HCT116 (cell line): Measurements from ENCODE around the gene HOGA1. TPM values are rescaled to one million over a fixed set of nuclear protein-coding genes. Genes with fewer than 3 reads are reported as not detected.

ENCODE experiments used
- ATAC-seq: fragments of 200-7000 bp; cut with Tn5 transposase; 2 replicates; pipeline ENCODE4 v1.9.1; 2020; ENCODE audit warnings: mild to moderate bottlenecking, moderate library complexity
- BruUV-seq: library from RNA; stranded (reverse); fragments of 400-500 nt; replicated peaks from 2 replicates; lab custom pipeline; 2021; lab: Mats Ljungman, UMichigan
- CTCF ChIA-PET: fragments of 300-600 bp; sonication (Branson Sonifier 250); formaldehyde crosslinking; loops from one replicate; lab custom pipeline; 2021; ENCODE audit warnings: antibody characterized with exemption; lab: Charles Lee
- POLR2A ChIA-PET: fragments of 300-600, 350-600 bp; sonication (Branson Sonifier 250); formaldehyde crosslinking; loops from one replicate; lab custom pipeline; 2021; ENCODE audit warnings: antibody characterized with exemption; lab: Charles Lee
- RAD21 ChIA-PET, 2 experiments: fragments of 300-600 bp; sonication (Branson Sonifier 250); formaldehyde crosslinking; loops; one replicate each; lab custom pipeline; 2023; ENCODE audit warnings: low total read pairs in 2 of 2; ENCODE audit not compliant: uncharacterized antibody in 2 of 2, unreplicated experiment in 2 of 2, low non-redundant PET in 1 of 2; lab: Charles Lee
- DNase-seq: peaks from one replicate; pipeline ENCODE4 v3.0.0-alpha.2; 2010; ENCODE audit warnings: low read depth, low spot score
- H2AFZ ChIP-seq: fragments of 200-600 bp; shearing (Covaris generic), sonication (generic); 2 replicates; pipeline ENCODE4 v1.6.1; 2017; ENCODE audit warnings: low read depth, mixed run types, mixed read lengths, antibody characterized with exemption, low read length; ENCODE audit not compliant: poor library complexity, severe bottlenecking
- H3K27ac ChIP-seq: 2 replicates; pipeline ENCODE4 v1.5.1; 2012; ENCODE audit warnings: low read depth, low read length
- H3K27me3 ChIP-seq: fragments of 200-600 bp; sonication (generic); 2 replicates; pipeline ENCODE4 v1.6.1; 2016; ENCODE audit warnings: mixed run types, low read length, mixed read lengths; ENCODE audit not compliant: insufficient read depth
- H3K36me3 ChIP-seq, 2 experiments: fragments of 200-500 bp in 1 of 2; fragments of 200-600 bp in 1 of 2; sonication (Bioruptor generic) in 1 of 2; sonication (generic) in 1 of 2; 2 replicates each; pipeline versions ENCODE4 v1.5.1 to v1.6.1; 2014 to 2016; ENCODE audit warnings: low read length in 2 of 2, inconsistent platforms in 1 of 2, mixed read lengths in 1 of 2, mixed run types in 1 of 2; ENCODE audit not compliant: insufficient read depth in 2 of 2, control insufficient read depth in 1 of 2
- H3K4me1 ChIP-seq, 2 experiments: fragments of 200-600 bp in 1 of 2; sonication (generic) in 1 of 2; 2 replicates each; pipeline versions ENCODE4 v1.5.1 to v1.6.1; 2012 to 2017; ENCODE audit warnings: low read length in 2 of 2, inconsistent platforms in 1 of 2, mild to moderate bottlenecking in 1 of 2, mixed read lengths in 1 of 2, mixed run types in 1 of 2, moderate library complexity in 1 of 2; ENCODE audit not compliant: insufficient read depth in 2 of 2, control insufficient read depth in 1 of 2
- H3K4me2 ChIP-seq: fragments of 200-600 bp; sonication (generic); 2 replicates; pipeline ENCODE4 v1.6.1; 2017; ENCODE audit warnings: mixed run types, low read length, mixed read lengths
- H3K4me3 ChIP-seq, 2 experiments: fragments of 200-600 bp in 1 of 2; sonication (generic) in 1 of 2; replicated peaks in 1 of 2; 2 replicates each; pipeline ENCODE4 v1.5.1; 2011 to 2016; ENCODE audit warnings: low read length in 2 of 2, control low read depth in 1 of 2, low read depth in 1 of 2, mild to moderate bottlenecking in 1 of 2, mixed read lengths in 1 of 2, mixed run types in 1 of 2
- H3K79me2 ChIP-seq: fragments of 200-600 bp; sonication (generic); 2 replicates; pipeline ENCODE4 v1.6.1; 2017; ENCODE audit warnings: mild to moderate bottlenecking, mixed run types, low read length, moderate library complexity, mixed read lengths; ENCODE audit not compliant: insufficient read depth
- H3K9ac ChIP-seq: fragments of 200-600 bp; sonication (generic); 2 replicates; pipeline ENCODE4 v1.6.1; 2016; ENCODE audit warnings: low read length, mixed read lengths
- H3K9me2 ChIP-seq: fragments of 200-600 bp; sonication (generic), shearing (Covaris generic); 2 replicates; pipeline ENCODE4 v1.6.1; 2017; ENCODE audit warnings: mixed run types, mild to moderate bottlenecking, moderate library complexity; ENCODE audit not compliant: insufficient read depth
- H3K9me3 ChIP-seq, 2 experiments: fragments of 200-500 bp in 1 of 2; fragments of 200-600 bp in 1 of 2; sonication (Bioruptor generic) in 1 of 2; sonication (generic) in 1 of 2; 2 replicates each; pipeline ENCODE4 v1.6.1; 2014 to 2017; ENCODE audit warnings: low read length in 2 of 2, mixed read lengths in 2 of 2, inconsistent platforms in 1 of 2, low read depth in 1 of 2, mild to moderate bottlenecking in 1 of 2, mixed run types in 1 of 2, moderate library complexity in 1 of 2; ENCODE audit not compliant: control insufficient read depth in 1 of 2, insufficient read depth in 1 of 2
- H4K20me1 ChIP-seq: fragments of 200-600 bp; sonication (generic), shearing (Covaris generic); 2 replicates; pipeline ENCODE4 v1.6.1; 2017; ENCODE audit warnings: mixed run types, mild to moderate bottlenecking, moderate library complexity; ENCODE audit not compliant: insufficient read depth
- CBX3 ChIP-seq: IDR thresholded peaks from 2 replicates; pipeline ENCODE4 v1.6.1; 2012; ENCODE audit warnings: low read depth
- CTCF ChIP-seq, 3 experiments: fragments of 200-600 bp in 1 of 3; sonication (generic) in 1 of 3; IDR thresholded peaks in 2 of 3; conservative IDR thresholded peaks in 1 of 3; 2 replicates each; pipeline ENCODE4 v1.5.1; 2012 to 2017; ENCODE audit warnings: low read depth in 2 of 3, low read length in 2 of 3, antibody characterized with exemption in 1 of 3, borderline replicate concordance in 1 of 3, control low read depth in 1 of 3, mild to moderate bottlenecking in 1 of 3, mixed read lengths in 1 of 3, mixed run types in 1 of 3, moderate library complexity in 1 of 3; ENCODE audit not compliant: insufficient read depth in 1 of 3
- EGR1 ChIP-seq: IDR thresholded peaks from 2 replicates; pipeline ENCODE4 v1.6.1; 2012; ENCODE audit warnings: low read depth
- EZH2phosphoT487 ChIP-seq: fragments of 200-600 bp; IDR thresholded peaks from 2 replicates; pipeline ENCODE4 v1.6.1; 2018; ENCODE audit warnings: antibody characterized with exemption, borderline replicate concordance
- MAX ChIP-seq: IDR thresholded peaks from 2 replicates; pipeline ENCODE4 v1.6.1; 2012
- POLR2AphosphoS5 ChIP-seq: IDR thresholded peaks from 2 replicates; pipeline ENCODE4 v1.6.1; 2011; ENCODE audit warnings: mild to moderate bottlenecking, low read depth, low read length, moderate library complexity
- SP1 ChIP-seq: IDR thresholded peaks from 2 replicates; pipeline ENCODE4 v1.6.1; 2012; ENCODE audit warnings: low read depth
- YY1 ChIP-seq: IDR thresholded peaks from 2 replicates; pipeline ENCODE4 v1.6.1; 2011; ENCODE audit warnings: low read length, low read depth, moderate library complexity, mild to moderate bottlenecking; ENCODE audit not compliant: insufficient replicate concordance; ENCODE audit errors: extremely low read depth
- intact Hi-C: fragments of 100-400 bp; cut with micrococcal nuclease; formaldehyde crosslinking; loops from 2 replicates; pipeline ENCODE4 v1.10.0; 2022
- total RNA-seq: library from RNA; stranded (reverse); gene quantifications from one replicate; pipeline ENCODE4 v1.2.1, GENCODE V29; 2021; ENCODE audit not compliant: unreplicated experiment

Gene HOGA1
- total RNA-seq, 1 experiment from 2014 or later, result 1.6 TPM

GRCh38 chr10:97640174-97640867 is 56.1 kb downstream of the HOGA1 start, which contains the start of gene PI4K2A:
PI4K2A (plus strand) TSS chr10:97640671; CDS start chr10:97640743, 72 bp downstream.
- Histone ChIP-seq H3K9me3 (no peaks in the 10 kb centered on the region), H3K79me2 (peaks cover 36% of the 10 kb centered on the region), H3K4me2 (peak within 1 kb of the TSS; percentile 85), H4K20me1 (no peaks in the 10 kb centered on the region), H3K27ac (peak within 1 kb of the TSS; percentile 67), H2AFZ (peak within 1 kb of the TSS; percentile 83), H3K36me3 (peaks cover 6 to 18% of the 10 kb centered on the region in 2 experiments; a peak in 2 of 4 replicates), H3K4me1 (peaks cover 8 to 18% of the 10 kb centered on the region in 2 experiments; a peak in 3 of 4 replicates), H3K9me2 (no peaks in the 10 kb centered on the region), H3K4me3 (peak within 1 kb of the TSS; percentile 83 to 86), H3K9ac (peak within 1 kb of the TSS; percentile 94), H3K27me3 (no peaks in the 10 kb centered on the region)
- intact Hi-C loops, result no loop called here
- peak; percentile 99 for DNase-seq
- RAD21 ChIA-PET, result no interaction called here
- peak; percentile 86 for TF ChIP-seq SP1
- peak; percentile 83 for TF ChIP-seq EGR1
- TF ChIP-seq YY1, result peak; percentile 11
- no peak for TF ChIP-seq EZH2phosphoT487
- no peak for TF ChIP-seq CTCF (IDR thresholded peaks at IDR 0.05 in 2 of 3, conservative IDR thresholded peaks at IDR 0.05 in 1 of 3; ENCODE audit: borderline replicate concordance in 1 of 3, insufficient read depth in 1 of 3, low read depth in 2 of 3, low read length in 2 of 3)
- peak; percentile 75 for TF ChIP-seq POLR2AphosphoS5
- peak; percentile 74; the same call in 1 of the 2 replicates for TF ChIP-seq MAX
- TF ChIP-seq CBX3, result peak; percentile 63; the same call in 1 of the 2 replicates
- POLR2A ChIA-PET, result interaction anchor here (0.6 to 1.8 kb wide), 4 partner anchors 9 to 68 kb away, joined by 3 to 8 read pairs (median 3); no protein-coding TSS in a partner anchor
- no TSS peak for BruUV-seq
- peak; percentile 99 for ATAC-seq
- CTCF ChIA-PET, result interaction anchor here (1.0 kb wide), 1 partner anchor 9 kb away, joined by 3 read pairs; no protein-coding TSS in a partner anchor
